Anterior cingulate cortex (tissue), 58 donors: ENCODE measurements around the gene FXYD7.

ENCODE experiments used
- DNase-seq, 58 donors: peaks; one replicate each; lab custom pipeline; 2025; lab: John Stamatoyannopoulos, UW

FXYD7 gene

GRCh38 chr19:35125270-35125717 lies 17.8 kb upstream of the FXYD7 start:
- no peak for DNase-seq

- no peak for DNase-seq
Measured at GRCh38 chr19:35125749-35126623, 17.1 kb upstream of the FXYD7 start.

GRCh38 chr19:35126624-35126959 lies 16.5 kb upstream of the FXYD7 start:
- peak in 39 of 58 donors; percentile 15 to 84 (median 58) for DNase-seq

GRCh38 chr19:35127871-35128270 lies 15.2 kb upstream of the FXYD7 start:
- DNase-seq = no peak

GRCh38 chr19:35128398-35129057 lies 14.5 kb upstream of the FXYD7 start:
- DNase-seq = no peak

GRCh38 chr19:35129724-35130274 lies 13.3 kb upstream of the FXYD7 start:
- DNase-seq = peak in 3 of 58 donors; percentile 34 to 43 (median 35)

- DNase-seq = no peak
Measured at GRCh38 chr19:35130761-35131720, 12.0 kb upstream of the FXYD7 start.

GRCh38 chr19:35132254-35132653 lies 10.8 kb upstream of the FXYD7 start:
- DNase-seq = no peak

GRCh38 chr19:35133826-35134225 lies 9.2 kb upstream of the FXYD7 start:
- peak in 4 of 58 donors; percentile 13 to 21 (median 20) for DNase-seq

- peak in 8 of 58 donors; percentile 23 to 69 (median 36) for DNase-seq
Measured at GRCh38 chr19:35134601-35135242, 8.3 kb upstream of the FXYD7 start, which contains the start of gene LGI4. Gene LGI4, minus strand, starts transcription at chr19:35135059. Its CDS starts 379 bp downstream, at chr19:35134680.

- DNase-seq = peak in 56 of 58 donors; percentile 18 to 88 (median 74)
Measured at GRCh38 chr19:35135389-35135909, 7.6 kb upstream of the FXYD7 start.

GRCh38 chr19:35136231-35136630 lies 6.8 kb upstream of the FXYD7 start:
- DNase-seq = no peak

- no peak for DNase-seq
Measured at GRCh38 chr19:35136977-35137702, 5.9 kb upstream of the FXYD7 start.

GRCh38 chr19:35138305-35138892 lies 4.7 kb upstream of the FXYD7 start, which contains the start of gene FXYD1:
Gene FXYD1, plus strand, starts transcription at chr19:35138824. Its CDS starts 1,256 bp downstream, at chr19:35140080.
- peak in 22 of 58 donors; percentile 21 to 71 (median 44) for DNase-seq

GRCh38 chr19:35140207-35140961 lies 2.7 kb upstream of the FXYD7 start:
- no peak for DNase-seq

- DNase-seq = peak in 57 of 58 donors; percentile 44 to 98 (median 92)
Measured at GRCh38 chr19:35140962-35141836, 1.9 kb upstream of the FXYD7 start.
